H9 (cell line): Measurements from ENCODE around the gene LASP1. TPM values are rescaled to one million over a fixed set of nuclear protein-coding genes. Genes with fewer than 3 reads are reported as not detected.

Experiments
- DNase-seq: peaks from one replicate; pipeline ENCODE4 v3.0.0-alpha.2; 2017
- H2AFZ ChIP-seq: one replicate; pipeline ENCODE4 v1.6.1; 2013; ENCODE audit warnings: mild to moderate bottlenecking, low read length, control low read depth, moderate library complexity
- H2AK5ac ChIP-seq: 2 replicates; pipeline ENCODE4 v1.6.1; 2013; ENCODE audit warnings: low read length, control low read depth, mixed read lengths; ENCODE audit not compliant: insufficient read length
- H2BK120ac ChIP-seq: one replicate; pipeline ENCODE4 v1.6.1; 2013; ENCODE audit warnings: low read depth, mild to moderate bottlenecking, low read length, control low read depth, inconsistent platforms; ENCODE audit not compliant: poor library complexity, severe bottlenecking
- H2BK12ac ChIP-seq: 2 replicates; pipeline ENCODE4 v1.6.1; 2013; ENCODE audit warnings: low read length, control low read depth, mixed read lengths, low read depth; ENCODE audit not compliant: insufficient read length
- H2BK15ac ChIP-seq: 2 replicates; pipeline ENCODE4 v1.6.1; 2013; ENCODE audit warnings: low read depth, low read length, control low read depth
- H2BK20ac ChIP-seq: one replicate; pipeline ENCODE4 v1.6.1; 2013; ENCODE audit warnings: low read depth, mild to moderate bottlenecking, low read length, control low read depth, inconsistent platforms; ENCODE audit not compliant: poor library complexity, severe bottlenecking
- H2BK5ac ChIP-seq: 2 replicates; pipeline ENCODE4 v1.6.1; 2013; ENCODE audit warnings: low read length, control low read depth, mixed read lengths; ENCODE audit not compliant: insufficient read length
- H3K14ac ChIP-seq: 2 replicates; pipeline ENCODE4 v1.6.1; 2013; ENCODE audit warnings: low read length, control low read depth; ENCODE audit not compliant: insufficient read depth
- H3K18ac ChIP-seq: 2 replicates; pipeline ENCODE4 v1.6.1; 2013; ENCODE audit warnings: low read depth, mild to moderate bottlenecking, mixed read lengths, low read length, control low read depth; ENCODE audit not compliant: insufficient read length
- H3K23ac ChIP-seq: 2 replicates; pipeline ENCODE4 v1.6.1; 2013; ENCODE audit warnings: low read length, control low read depth, mixed read lengths, low read depth; ENCODE audit not compliant: insufficient read length
- H3K23me2 ChIP-seq: 2 replicates; pipeline ENCODE4 v1.6.1; 2013; ENCODE audit warnings: low read depth, mild to moderate bottlenecking, mixed read lengths, low read length, control low read depth; ENCODE audit not compliant: insufficient read length, poor library complexity, severe bottlenecking
- H3K27ac ChIP-seq: 2 replicates; pipeline ENCODE4 v1.5.1; 2013; ENCODE audit warnings: low read length, control low read depth, mixed read lengths, low read depth; ENCODE audit not compliant: insufficient read length
- H3K27me3 ChIP-seq: 2 replicates; pipeline ENCODE4 v1.6.1; 2013; ENCODE audit warnings: low read length, control low read depth, inconsistent platforms; ENCODE audit not compliant: insufficient read depth
- H3K4ac ChIP-seq: 2 replicates; pipeline ENCODE4 v1.6.1; 2013; ENCODE audit warnings: low read depth, mild to moderate bottlenecking, control low read depth, inconsistent platforms, low read length, moderate library complexity
- H3K4me1 ChIP-seq: 2 replicates; pipeline ENCODE4 v1.6.1; 2013; ENCODE audit warnings: low read length, control low read depth, inconsistent platforms; ENCODE audit not compliant: insufficient read depth
- H3K4me2 ChIP-seq: 2 replicates; pipeline ENCODE4 v1.6.1; 2013; ENCODE audit warnings: low read length, control low read depth, mixed read lengths; ENCODE audit not compliant: insufficient read length, insufficient read depth
- H3K56ac ChIP-seq: 2 replicates; pipeline ENCODE4 v1.6.1; 2013; ENCODE audit warnings: low read depth, mild to moderate bottlenecking, mixed read lengths, low read length, control low read depth; ENCODE audit not compliant: insufficient read length
- H3K79me1 ChIP-seq: 2 replicates; pipeline ENCODE4 v1.6.1; 2013; ENCODE audit warnings: low read depth, mild to moderate bottlenecking, moderate library complexity, low read length, control low read depth, inconsistent platforms; ENCODE audit not compliant: insufficient read depth, poor library complexity, severe bottlenecking
- H3K79me2 ChIP-seq: 2 replicates; pipeline ENCODE4 v1.6.1; 2013; ENCODE audit warnings: low read length, control low read depth, inconsistent platforms; ENCODE audit not compliant: insufficient read depth
- H3K9ac ChIP-seq: 2 replicates; pipeline ENCODE4 v1.6.1; 2013; ENCODE audit warnings: low read length, control low read depth, mixed read lengths; ENCODE audit not compliant: insufficient read length; ENCODE audit errors: extremely low read depth
- H3K9me3 ChIP-seq: one replicate; pipeline ENCODE4 v1.6.1; 2013; ENCODE audit warnings: low read depth, low read length, inconsistent platforms; ENCODE audit not compliant: control insufficient read depth
- H3T11ph ChIP-seq: one replicate; pipeline ENCODE4 v1.6.1; 2013; ENCODE audit warnings: mild to moderate bottlenecking, low read length, control low read depth, inconsistent platforms
- H4K20me1 ChIP-seq: one replicate; pipeline ENCODE4 v1.6.1; 2013; ENCODE audit not compliant: control insufficient read depth, insufficient read length, insufficient read depth
- H4K5ac ChIP-seq: 2 replicates; pipeline ENCODE4 v1.6.1; 2013; ENCODE audit warnings: low read depth, mild to moderate bottlenecking, mixed read lengths, low read length, control low read depth; ENCODE audit not compliant: insufficient read length
- H4K8ac ChIP-seq: replicated peaks from 2 replicates; pipeline ENCODE4 v1.6.1; 2013; ENCODE audit warnings: low read length, control low read depth, mixed read lengths, low read depth; ENCODE audit not compliant: insufficient read length
- H4K91ac ChIP-seq: 2 replicates; pipeline ENCODE4 v1.6.1; 2013; ENCODE audit warnings: low read depth, mild to moderate bottlenecking, moderate library complexity, mixed read lengths, low read length, control low read depth; ENCODE audit not compliant: insufficient read length
- H3K27ac Mint-ChIP-seq, 3 experiments: 2 replicates in 2 of 3; 3 replicates in 1 of 3; pipeline ENCODE4 v1.8.0; 2020 to 2021; ENCODE audit warnings: mixed read lengths in 3 of 3, mild to moderate bottlenecking in 1 of 3, moderate library complexity in 1 of 3
- H3K27me3 Mint-ChIP-seq: 2 replicates; pipeline ENCODE4 v1.8.0; 2021; ENCODE audit warnings: low read depth, mild to moderate bottlenecking, moderate library complexity, mixed read lengths
- H3K36me3 Mint-ChIP-seq, 3 experiments: 2 replicates in 2 of 3; 3 replicates in 1 of 3; pipeline ENCODE4 v1.8.0; 2020 to 2021; ENCODE audit warnings: low read depth in 3 of 3, mixed read lengths in 3 of 3; ENCODE audit not compliant: insufficient read depth in 1 of 3
- H3K4me1 Mint-ChIP-seq, 2 experiments: 2 replicates each; pipeline ENCODE4 v1.8.0; 2020; ENCODE audit warnings: mixed read lengths in 2 of 2
- H3K4me3 Mint-ChIP-seq, 2 experiments: 2 replicates in 1 of 2; 3 replicates in 1 of 2; pipeline ENCODE4 v1.8.0; 2020 to 2021; ENCODE audit warnings: mild to moderate bottlenecking in 2 of 2, mixed read lengths in 2 of 2, moderate library complexity in 1 of 2
- H3K9me3 Mint-ChIP-seq, 2 experiments: 2 replicates in 1 of 2; 3 replicates in 1 of 2; pipeline ENCODE4 v1.8.0; 2020; ENCODE audit warnings: mild to moderate bottlenecking in 2 of 2, mixed read lengths in 2 of 2, moderate library complexity in 1 of 2
- total RNA-seq: library from RNA; stranded (reverse); gene quantifications from 2 replicates; pipeline ENCODE4 v1.2.1, GENCODE V29; 2021
- TF ChIP-seq, protein P1 (sequence below): fragments of 200-600 bp; sonication (generic); conservative IDR thresholded peaks from 3 replicates; pipeline ENCODE4 v1.8.0; 2021; ENCODE audit warnings: antibody characterized with exemption, mild to moderate bottlenecking

Gene LASP1
- total RNA-seq, 1 experiment from 2014 or later: 121 TPM

- H3K4me2 ChIP-seq: no peak overlapping the region
- no peaks in the 10 kb centered on the region for H3K9me3 Mint-ChIP-seq
These were observed 88.9 kb downstream of the LASP1 start for GRCh38 chr17:38958756-38959155.

More at GRCh38 chr17:38958756-38959155, 88.9 kb downstream of the LASP1 start:
- TF ChIP-seq, protein P1, sequence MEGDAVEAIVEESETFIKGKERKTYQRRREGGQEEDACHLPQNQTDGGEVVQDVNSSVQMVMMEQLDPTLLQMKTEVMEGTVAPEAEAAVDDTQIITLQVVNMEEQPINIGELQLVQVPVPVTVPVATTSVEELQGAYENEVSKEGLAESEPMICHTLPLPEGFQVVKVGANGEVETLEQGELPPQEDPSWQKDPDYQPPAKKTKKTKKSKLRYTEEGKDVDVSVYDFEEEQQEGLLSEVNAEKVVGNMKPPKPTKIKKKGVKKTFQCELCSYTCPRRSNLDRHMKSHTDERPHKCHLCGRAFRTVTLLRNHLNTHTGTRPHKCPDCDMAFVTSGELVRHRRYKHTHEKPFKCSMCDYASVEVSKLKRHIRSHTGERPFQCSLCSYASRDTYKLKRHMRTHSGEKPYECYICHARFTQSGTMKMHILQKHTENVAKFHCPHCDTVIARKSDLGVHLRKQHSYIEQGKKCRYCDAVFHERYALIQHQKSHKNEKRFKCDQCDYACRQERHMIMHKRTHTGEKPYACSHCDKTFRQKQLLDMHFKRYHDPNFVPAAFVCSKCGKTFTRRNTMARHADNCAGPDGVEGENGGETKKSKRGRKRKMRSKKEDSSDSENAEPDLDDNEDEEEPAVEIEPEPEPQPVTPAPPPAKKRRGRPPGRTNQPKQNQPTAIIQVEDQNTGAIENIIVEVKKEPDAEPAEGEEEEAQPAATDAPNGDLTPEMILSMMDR: no peak
- Histone ChIP-seq H3K14ac (no peak overlapping the region), H3K9ac (no peak overlapping the region), H4K8ac (no peak overlapping the region), H3K79me1 (no peaks in the 10 kb centered on the region), H3K23ac (no peak overlapping the region), H2BK12ac (no peak overlapping the region), H3K56ac (no peak overlapping the region), H2BK20ac (no peak overlapping the region), H3T11ph (no peak overlapping the region), H3K27ac (no peak overlapping the region), H3K9me3 (no peaks in the 10 kb centered on the region), H3K4ac (no peak overlapping the region), H3K18ac (no peak overlapping the region), H2AK5ac (no peak overlapping the region), H3K79me2 (no peaks in the 10 kb centered on the region), H3K27me3 (no peaks in the 10 kb centered on the region), H4K20me1 (no peaks in the 10 kb centered on the region), H2BK15ac (no peak overlapping the region), H2BK120ac (no peak overlapping the region), H3K23me2 (no peaks in the 10 kb centered on the region), H4K91ac (no peak overlapping the region), H4K5ac (no peak overlapping the region), H2AFZ (no peak overlapping the region), H3K4me1 (no peaks in the 10 kb centered on the region), H2BK5ac (no peak overlapping the region)
- no peak overlapping the region for H3K4me3 Mint-ChIP-seq
- H3K4me1 Mint-ChIP-seq: no peaks in the 10 kb centered on the region
- H3K27me3 Mint-ChIP-seq: no peaks in the 10 kb centered on the region
- no peaks in the 10 kb centered on the region for H3K36me3 Mint-ChIP-seq
- no peak for DNase-seq
- no peak overlapping the region for H3K27ac Mint-ChIP-seq
